ENCODE results near the gene MINAR1.

GRCh38 chr15:79425591-79426295 is 6.4 kb upstream of the MINAR1 start:
- TF ChIP-seq POLR2A (IDR thresholded peaks at IDR 0.05) = no peak
- TF ChIP-seq CTCF (IDR thresholded peaks at IDR 0.05) = no peak

All from esophagus squamous epithelium (tissue), 4 donors.